Hepatocyte (in vitro differentiated cells): Measurements from ENCODE around the gene SND1. TPM values are rescaled to one million over a fixed set of nuclear protein-coding genes. Genes with fewer than 3 reads are reported as not detected.

Experiments used
- DNase-seq: peaks from one replicate; pipeline ENCODE4 v3.0.0-alpha.2; 2016; ENCODE audit warnings: low spot score
- H2AFZ ChIP-seq: fragments of 200-600 bp; sonication (generic); 2 replicates; pipeline ENCODE4 v1.6.0; 2016; ENCODE audit warnings: antibody characterized with exemption, mild to moderate bottlenecking
- H3K27ac ChIP-seq: fragments of 200-600 bp; sonication (generic); 2 replicates; pipeline ENCODE4 v1.5.1; 2016; ENCODE audit warnings: mild to moderate bottlenecking
- H3K27me3 ChIP-seq: fragments of 200-600 bp; sonication (generic); 2 replicates; pipeline ENCODE4 v1.6.1; 2016
- H3K36me3 ChIP-seq: fragments of 200-600 bp; sonication (generic); replicated peaks from 2 replicates; pipeline ENCODE4 v1.5.1; 2016; ENCODE audit warnings: low read depth; ENCODE audit not compliant: insufficient read depth
- H3K4me1 ChIP-seq: fragments of 200-600 bp; sonication (generic); 2 replicates; pipeline ENCODE4 v1.5.1; 2016; ENCODE audit warnings: mild to moderate bottlenecking, moderate library complexity; ENCODE audit not compliant: insufficient read depth
- H3K4me2 ChIP-seq: fragments of 200-600 bp; sonication (generic); 2 replicates; pipeline ENCODE4 v1.6.0; 2016
- H3K4me3 ChIP-seq: fragments of 200-600 bp; sonication (generic); 2 replicates; pipeline ENCODE4 v1.5.1; 2016; ENCODE audit warnings: mild to moderate bottlenecking
- H3K79me2 ChIP-seq: fragments of 200-600 bp; sonication (generic); 2 replicates; pipeline ENCODE4 v1.6.0; 2017; ENCODE audit warnings: mild to moderate bottlenecking
- H3K9me2 ChIP-seq: fragments of 200-600 bp; sonication (generic); replicated peaks from 2 replicates; pipeline ENCODE4 v1.6.0; 2017; ENCODE audit warnings: mild to moderate bottlenecking; ENCODE audit not compliant: insufficient read depth
- H3K9me3 ChIP-seq: fragments of 200-600 bp; sonication (generic); 2 replicates; pipeline ENCODE4 v1.5.1; 2016; ENCODE audit warnings: low read depth, mild to moderate bottlenecking
- H4K20me1 ChIP-seq: fragments of 200-600 bp; sonication (generic); 2 replicates; pipeline ENCODE4 v1.6.0; 2016; ENCODE audit warnings: mild to moderate bottlenecking; ENCODE audit not compliant: insufficient read depth, poor library complexity, severe bottlenecking
- EZH2 ChIP-seq: fragments of 200-600 bp; sonication (generic); IDR thresholded peaks from 2 replicates; pipeline ENCODE4 v1.6.1; 2016; ENCODE audit warnings: antibody characterized with exemption, mild to moderate bottlenecking, borderline replicate concordance
- EZH2phosphoT487 ChIP-seq: fragments of 200-600 bp; sonication (generic); IDR thresholded peaks from one replicate; pipeline ENCODE4 v1.6.1; 2018; ENCODE audit warnings: antibody characterized with exemption, mild to moderate bottlenecking, low read depth, moderate library complexity; ENCODE audit not compliant: unreplicated experiment, severe bottlenecking
- WGBS: methylation state at CpG from one replicate; pipeline ENCODE4 v1.1.6; 2016; ENCODE audit warnings: low lambda C conversion rate; ENCODE audit errors: missing lambda C conversion rate; 5-methylcytosine and 5-hydroxymethylcytosine counted together
- polyA plus RNA-seq: library from polyadenylated mRNA; unstranded; fragments of >200 nt; fragmentation: Nextera tagmentation; extraction: Ambion mirVana; gene quantifications from 2 replicates; pipeline ENCODE4 v1.2.1, GENCODE V29; 2016
- total RNA-seq: library from RNA; depleted of rRNA; stranded (reverse); fragments of >200 nt; gene quantifications from 2 replicates; pipeline ENCODE4 v1.2.3, GENCODE V29; 2014
- TF ChIP-seq, protein P1 (sequence below): fragments of 200-600 bp; sonication (generic); IDR thresholded peaks from 2 replicates; pipeline ENCODE4 v1.5.1; 2016; ENCODE audit warnings: antibody characterized with exemption, mild to moderate bottlenecking; ENCODE audit not compliant: poor library complexity

The SND1 gene
- total and polyA plus RNA-seq, 2 experiments from 2014 or later, result 141 to 200 TPM

GRCh38 chr7:127736511-127736910, 84.5 kb downstream of the SND1 start:
- no peak overlapping the region for H3K4me3 ChIP-seq
- WGBS, result 89% methylated on average over 5 of the region's 5 CpGs
- no peak overlapping the region for H3K4me2 ChIP-seq
- H3K27me3 ChIP-seq, result no peaks in the 10 kb centered on the region
- no peaks in the 10 kb centered on the region for H3K9me2 ChIP-seq
- peaks cover 77% of the 10 kb centered on the region for H3K79me2 ChIP-seq
- no peaks in the 10 kb centered on the region for H3K4me1 ChIP-seq
- H3K9me3 ChIP-seq, result no peaks in the 10 kb centered on the region
- H3K36me3 ChIP-seq, result peaks cover 3% of the 10 kb centered on the region
- H4K20me1 ChIP-seq, result peaks cover 21% of the 10 kb centered on the region
- H3K27ac ChIP-seq, result no peak overlapping the region
- H2AFZ ChIP-seq, result no peak overlapping the region
- TF ChIP-seq EZH2, result no peak
- no peak for TF ChIP-seq EZH2phosphoT487
- TF ChIP-seq, protein P1, sequence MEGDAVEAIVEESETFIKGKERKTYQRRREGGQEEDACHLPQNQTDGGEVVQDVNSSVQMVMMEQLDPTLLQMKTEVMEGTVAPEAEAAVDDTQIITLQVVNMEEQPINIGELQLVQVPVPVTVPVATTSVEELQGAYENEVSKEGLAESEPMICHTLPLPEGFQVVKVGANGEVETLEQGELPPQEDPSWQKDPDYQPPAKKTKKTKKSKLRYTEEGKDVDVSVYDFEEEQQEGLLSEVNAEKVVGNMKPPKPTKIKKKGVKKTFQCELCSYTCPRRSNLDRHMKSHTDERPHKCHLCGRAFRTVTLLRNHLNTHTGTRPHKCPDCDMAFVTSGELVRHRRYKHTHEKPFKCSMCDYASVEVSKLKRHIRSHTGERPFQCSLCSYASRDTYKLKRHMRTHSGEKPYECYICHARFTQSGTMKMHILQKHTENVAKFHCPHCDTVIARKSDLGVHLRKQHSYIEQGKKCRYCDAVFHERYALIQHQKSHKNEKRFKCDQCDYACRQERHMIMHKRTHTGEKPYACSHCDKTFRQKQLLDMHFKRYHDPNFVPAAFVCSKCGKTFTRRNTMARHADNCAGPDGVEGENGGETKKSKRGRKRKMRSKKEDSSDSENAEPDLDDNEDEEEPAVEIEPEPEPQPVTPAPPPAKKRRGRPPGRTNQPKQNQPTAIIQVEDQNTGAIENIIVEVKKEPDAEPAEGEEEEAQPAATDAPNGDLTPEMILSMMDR, result no peak
- no peak for DNase-seq

- H3K9me3 ChIP-seq, result no peaks in the 10 kb centered on the region
- H3K9me2 ChIP-seq, result no peaks in the 10 kb centered on the region
- TF ChIP-seq EZH2phosphoT487 (no peak), EZH2 (no peak)
- TF ChIP-seq, protein P1, result no peak
- no peaks in the 10 kb centered on the region for H3K27me3 ChIP-seq
- H3K4me1 ChIP-seq, result no peaks in the 10 kb centered on the region
- no peak overlapping the region for H2AFZ ChIP-seq
- 94% methylated on average over 2 of the region's 2 CpGs for WGBS
- H3K27ac ChIP-seq, result no peak overlapping the region
- no peak overlapping the region for H3K4me2 ChIP-seq
- H3K4me3 ChIP-seq, result no peak overlapping the region
- no peaks in the 10 kb centered on the region for H3K36me3 ChIP-seq
- DNase-seq, result no peak
- peaks cover 21% of the 10 kb centered on the region for H4K20me1 ChIP-seq
- peaks cover 84% of the 10 kb centered on the region for H3K79me2 ChIP-seq
Observed at GRCh38 chr7:127738859-127739258, 86.9 kb downstream of the SND1 start.

GRCh38 chr7:127741764-127742375, 89.9 kb downstream of the SND1 start:
- Histone ChIP-seq H3K9me3 (no peaks in the 10 kb centered on the region), H3K4me2 (no peak overlapping the region), H3K27me3 (no peaks in the 10 kb centered on the region), H3K4me3 (no peak overlapping the region), H3K27ac (no peak overlapping the region), H3K79me2 (peaks cover 93% of the 10 kb centered on the region), H3K4me1 (no peaks in the 10 kb centered on the region), H3K36me3 (no peaks in the 10 kb centered on the region), H4K20me1 (peaks cover 22% of the 10 kb centered on the region), H3K9me2 (no peaks in the 10 kb centered on the region), H2AFZ (no peak overlapping the region)
- 92% methylated on average over 3 of the region's 3 CpGs for WGBS
- no peak for DNase-seq
- TF ChIP-seq EZH2phosphoT487, result no peak
- TF ChIP-seq, protein P1, result no peak
- TF ChIP-seq EZH2, result no peak
